Astrocyte (in vitro differentiated cells and primary cell): ENCODE measurements around the gene MAP3K3. TPM values are rescaled to one million over a fixed set of nuclear protein-coding genes. Genes with fewer than 3 reads are reported as not detected.

ENCODE experiments used
- DNase-seq: peaks from one replicate; pipeline ENCODE4 v3.0.0-alpha.2; 2010; ENCODE audit warnings: low read depth
- FAIRE-seq: peaks from 2 replicates; lab custom pipeline; 2011; peaks lifted over from hg19 to GRCh38; lab: Jason Lieb, UNC
- H2AFZ ChIP-seq: 2 replicates; pipeline ENCODE4 v1.6.0; 2012; ENCODE audit warnings: low read depth, low read length, inconsistent platforms
- H3K27ac ChIP-seq: 2 replicates; pipeline ENCODE4 v1.5.1; 2011; ENCODE audit warnings: low read depth, low read length, inconsistent platforms
- H3K27me3 ChIP-seq: 2 replicates; pipeline ENCODE4 v1.6.0; 2011; ENCODE audit warnings: low read length, inconsistent platforms; ENCODE audit not compliant: insufficient read depth
- H3K36me3 ChIP-seq: 2 replicates; pipeline ENCODE4 v1.5.1; 2011; ENCODE audit warnings: low read length, inconsistent platforms; ENCODE audit not compliant: insufficient read depth
- H3K4me1 ChIP-seq: 2 replicates; pipeline ENCODE4 v1.5.1; 2011; ENCODE audit warnings: low read length, inconsistent platforms; ENCODE audit not compliant: insufficient read depth
- H3K4me2 ChIP-seq: 2 replicates; pipeline ENCODE4 v1.6.0; 2012; ENCODE audit warnings: low read length, inconsistent platforms
- H3K4me3 ChIP-seq: 2 replicates; pipeline ENCODE4 v1.5.1; 2011; ENCODE audit warnings: low read depth, mild to moderate bottlenecking, low read length, inconsistent platforms; ENCODE audit not compliant: insufficient read depth
- H3K79me2 ChIP-seq: 2 replicates; pipeline ENCODE4 v1.6.0; 2012; ENCODE audit warnings: mild to moderate bottlenecking, low read length, inconsistent platforms; ENCODE audit not compliant: insufficient read depth
- H3K9ac ChIP-seq: 2 replicates; pipeline ENCODE4 v1.6.0; 2012; ENCODE audit warnings: mild to moderate bottlenecking, low read length, inconsistent platforms
- H3K9me3 ChIP-seq: 2 replicates; pipeline ENCODE4 v1.5.1; 2012; ENCODE audit warnings: low read depth, mild to moderate bottlenecking, low read length, inconsistent platforms; ENCODE audit not compliant: insufficient read depth
- H4K20me1 ChIP-seq: 2 replicates; pipeline ENCODE4 v1.6.0; 2012; ENCODE audit warnings: low read length, inconsistent platforms; ENCODE audit not compliant: insufficient read depth
- H3K27ac Mint-ChIP-seq: one replicate; pipeline ENCODE4 v1.8.0; 2021; ENCODE audit warnings: mild to moderate bottlenecking, mixed read lengths; ENCODE audit not compliant: unreplicated experiment
- H3K27me3 Mint-ChIP-seq: one replicate; pipeline ENCODE4 v1.8.0; 2021; ENCODE audit warnings: low read depth, mixed read lengths; ENCODE audit not compliant: unreplicated experiment
- H3K36me3 Mint-ChIP-seq: one replicate; pipeline ENCODE4 v1.8.0; 2021; ENCODE audit warnings: low read depth, mixed read lengths; ENCODE audit not compliant: unreplicated experiment
- H3K4me1 Mint-ChIP-seq: one replicate; pipeline ENCODE4 v1.8.0; 2021; ENCODE audit warnings: low read depth, mixed read lengths; ENCODE audit not compliant: unreplicated experiment
- H3K4me3 Mint-ChIP-seq: one replicate; pipeline ENCODE4 v1.8.0; 2021; ENCODE audit warnings: mild to moderate bottlenecking, moderate library complexity, mixed read lengths; ENCODE audit not compliant: unreplicated experiment
- H3K9me3 Mint-ChIP-seq: one replicate; pipeline ENCODE4 v1.8.0; 2021; ENCODE audit warnings: mild to moderate bottlenecking, mixed read lengths; ENCODE audit not compliant: unreplicated experiment
- CTCF ChIP-seq: IDR thresholded peaks from 2 replicates; pipeline ENCODE4 v1.5.1; 2011; ENCODE audit warnings: low read depth, mild to moderate bottlenecking, inconsistent platforms, low read length, moderate library complexity; ENCODE audit not compliant: insufficient read depth
- EZH2 ChIP-seq: IDR thresholded peaks from 2 replicates; pipeline ENCODE4 v1.6.1; 2012; ENCODE audit warnings: mild to moderate bottlenecking, low read length, inconsistent platforms; ENCODE audit not compliant: insufficient read depth
- total RNA-seq: library from RNA; stranded (reverse); gene quantifications from 2 replicates; pipeline ENCODE4 v1.2.1, GENCODE V29; 2021

MAP3K3 gene
- total RNA-seq, 1 donor from 2014 or later: 30.5 TPM

GRCh38 chr17:63629627-63630026 is 7.4 kb downstream of the MAP3K3 start:
- Histone ChIP-seq H3K4me2 (no peak overlapping the region), H3K4me3 (no peak overlapping the region), H4K20me1 (peaks cover 58% of the 10 kb centered on the region), H3K79me2 (peaks cover 63% of the 10 kb centered on the region), H3K27ac (no peak overlapping the region), H3K36me3 (no peaks in the 10 kb centered on the region), H3K4me1 (peaks cover 4% of the 10 kb centered on the region), H3K9me3 (no peaks in the 10 kb centered on the region), H3K27me3 (no peaks in the 10 kb centered on the region), H2AFZ (no peak overlapping the region), H3K9ac (no peak overlapping the region)
- DNase-seq (no peak), FAIRE-seq (no peak)
- Mint-ChIP-seq H3K4me3 (no peak overlapping the region), H3K4me1 (peaks cover 23% of the 10 kb centered on the region), H3K27me3 (no peaks in the 10 kb centered on the region), H3K27ac (no peak overlapping the region), H3K9me3 (no peaks in the 10 kb centered on the region), H3K36me3 (peaks cover 2% of the 10 kb centered on the region)
- TF ChIP-seq CTCF: no peak
- no peak for TF ChIP-seq EZH2

- Histone ChIP-seq H3K36me3 (no peaks in the 10 kb centered on the region), H3K27ac (no peak overlapping the region), H3K4me3 (no peak overlapping the region), H3K27me3 (no peaks in the 10 kb centered on the region), H3K79me2 (peaks cover 49% of the 10 kb centered on the region), H3K9me3 (no peaks in the 10 kb centered on the region), H3K4me2 (no peak overlapping the region), H2AFZ (no peak overlapping the region), H3K9ac (no peak overlapping the region), H4K20me1 (peaks cover 45% of the 10 kb centered on the region), H3K4me1 (peaks cover 4% of the 10 kb centered on the region)
- FAIRE-seq: no peak
- TF ChIP-seq CTCF (no peak), EZH2 (no peak)
- Mint-ChIP-seq H3K36me3 (peaks cover 2% of the 10 kb centered on the region), H3K27me3 (no peaks in the 10 kb centered on the region), H3K27ac (no peak overlapping the region), H3K4me1 (peaks cover 21% of the 10 kb centered on the region), H3K9me3 (no peaks in the 10 kb centered on the region), H3K4me3 (no peak overlapping the region)
- DNase-seq: no peak
These were observed 8.8 kb downstream of the MAP3K3 start for GRCh38 chr17:63631062-63631461.

- H3K9ac ChIP-seq: no peak overlapping the region
- no peak overlapping the region for H3K4me3 ChIP-seq
- H2AFZ ChIP-seq: no peak overlapping the region
- peaks cover 4% of the 10 kb centered on the region for H3K4me1 ChIP-seq
- peaks cover 4% of the 10 kb centered on the region for H3K36me3 ChIP-seq
- no peak for TF ChIP-seq CTCF
- no peak for TF ChIP-seq EZH2
- no peak overlapping the region for H3K27ac ChIP-seq
- FAIRE-seq (no peak), DNase-seq (no peak)
- H3K27me3 ChIP-seq: no peaks in the 10 kb centered on the region
- H3K9me3 Mint-ChIP-seq: no peaks in the 10 kb centered on the region
- no peaks in the 10 kb centered on the region for H3K9me3 ChIP-seq
- H3K79me2 ChIP-seq: peaks cover 43% of the 10 kb centered on the region
- H4K20me1 ChIP-seq: peaks cover 40% of the 10 kb centered on the region
- H3K27ac Mint-ChIP-seq: no peak overlapping the region
- peaks cover 18% of the 10 kb centered on the region for H3K4me1 Mint-ChIP-seq
- no peak overlapping the region for H3K4me2 ChIP-seq
- H3K36me3 Mint-ChIP-seq: peaks cover 4% of the 10 kb centered on the region
- no peaks in the 10 kb centered on the region for H3K27me3 Mint-ChIP-seq
- H3K4me3 Mint-ChIP-seq: no peak overlapping the region
These were observed 9.4 kb downstream of the MAP3K3 start for GRCh38 chr17:63631626-63632025.
